HepG2 (cell line): ENCODE results near the gene PSENEN. TPM values are rescaled to one million over a fixed set of nuclear protein-coding genes. Genes with fewer than 3 reads are reported as not detected.

Experiments used
- ATF6 ChIP-seq: sonication (generic); formaldehyde crosslinking; conservative IDR thresholded peaks from 2 replicates; pipeline ENCODE4 v1.4.0; 2020; ENCODE audit warnings: missing genetic modification reagents
- CHD2 ChIP-seq: IDR thresholded peaks from 2 replicates; pipeline ENCODE4 v1.6.1; 2011; ENCODE audit warnings: low read depth, low read length, improper control_type of control experiment
- FOXJ3 ChIP-seq: sonication (generic); formaldehyde crosslinking; IDR thresholded peaks from 2 replicates; pipeline ENCODE4 v1.4.0; 2020; ENCODE audit warnings: missing genetic modification reagents, mild to moderate bottlenecking, borderline replicate concordance
- HDAC1 ChIP-seq: sonication (generic); formaldehyde crosslinking; IDR thresholded peaks from 2 replicates; pipeline ENCODE4 v1.5.1; 2020; ENCODE audit warnings: mild to moderate bottlenecking, missing genetic modification reagents
- MIER3 ChIP-seq: IDR thresholded peaks from 2 replicates; pipeline ENCODE4 v1.6.1; 2016; ENCODE audit warnings: missing compliant biosample characterization, borderline replicate concordance
- MNT ChIP-seq: fragments of 450-650 bp; IDR thresholded peaks from 2 replicates; pipeline ENCODE4 v1.6.1; 2016
- MTERF4 ChIP-seq: sonication (generic); formaldehyde crosslinking; IDR thresholded peaks from 2 replicates; pipeline ENCODE4 v1.8.0; 2023; ENCODE audit warnings: mild to moderate bottlenecking, missing genetic modification reagents
- MXD1 ChIP-seq: sonication (generic); formaldehyde crosslinking; IDR thresholded peaks from 2 replicates; pipeline ENCODE4 v1.4.0; 2020; ENCODE audit warnings: mild to moderate bottlenecking, missing genetic modification reagents
- NCOA2 ChIP-seq: sonication (generic); formaldehyde crosslinking; IDR thresholded peaks from 2 replicates; pipeline ENCODE4 v1.8.0; 2022; ENCODE audit warnings: inconsistent platforms
- NFYC ChIP-seq: IDR thresholded peaks from 2 replicates; pipeline ENCODE4 v1.6.1; 2016; ENCODE audit warnings: missing genetic modification reagents, missing compliant biosample characterization
- PRMT3 ChIP-seq: sonication (generic); formaldehyde crosslinking; IDR thresholded peaks from 2 replicates; pipeline ENCODE4 v1.8.1; 2022; ENCODE audit warnings: low read depth, mild to moderate bottlenecking, moderate library complexity, missing genetic modification reagents, borderline replicate concordance
- SMARCC2 ChIP-seq: fragments of 450-650 bp; IDR thresholded peaks from 2 replicates; pipeline ENCODE4 v1.6.1; 2017; ENCODE audit warnings: antibody characterized with exemption, mild to moderate bottlenecking
- TFAP4 ChIP-seq: sonication (generic); IDR thresholded peaks from 2 replicates; pipeline ENCODE4 v1.6.1; 2016; ENCODE audit warnings: low read depth, borderline replicate concordance
- USF2 ChIP-seq, 2 experiments: sonication (generic) in 1 of 2; formaldehyde crosslinking in 1 of 2; IDR thresholded peaks; 2 replicates each; pipeline versions ENCODE4 v1.5.1 to v1.6.1; 2011 to 2020; ENCODE audit warnings: borderline replicate concordance in 1 of 2, low read depth in 1 of 2, low read length in 1 of 2, mild to moderate bottlenecking in 1 of 2, missing genetic modification reagents in 1 of 2, moderate library complexity in 1 of 2
- ZFP62 ChIP-seq: sonication (generic); formaldehyde crosslinking; IDR thresholded peaks from 2 replicates; pipeline ENCODE4 v1.4.0; 2020; ENCODE audit warnings: missing genetic modification reagents
- ZNF235 ChIP-seq: sonication (generic); formaldehyde crosslinking; IDR thresholded peaks from 2 replicates; pipeline ENCODE4 v1.8.1; 2023; ENCODE audit warnings: mild to moderate bottlenecking, missing genetic modification reagents, borderline replicate concordance
- ZNF468 ChIP-seq: sonication (generic); formaldehyde crosslinking; IDR thresholded peaks from 2 replicates; pipeline ENCODE4 v1.8.0; 2022; ENCODE audit warnings: mild to moderate bottlenecking, moderate library complexity, missing genetic modification reagents
- ZNF747 ChIP-seq: sonication (generic); formaldehyde crosslinking; IDR thresholded peaks from 2 replicates; pipeline ENCODE4 v1.8.1; 2023; ENCODE audit warnings: missing genetic modification reagents, mild to moderate bottlenecking, borderline replicate concordance
- polyA plus RNA-seq, 8 experiments: library from polyadenylated mRNA; depleted of rRNA in 3 of 8; stranded (reverse) in 7 of 8; unstranded in 1 of 8; fragments of >200 nt; fragmentation: Illumina TruSeq in 4 of 8; extraction: Trizol in 4 of 8; gene quantifications; 2 replicates each; pipeline versions ENCODE4 v1.2.1 to v1.2.3, GENCODE V29; 2011 to 2016; ENCODE audit warnings: low read depth in 4 of 8, missing spikeins in 1 of 8, mixed read lengths in 1 of 8; ENCODE audit not compliant: insufficient read depth in 1 of 8
- total RNA-seq, 5 experiments: library from RNA; depleted of rRNA; stranded (reverse); fragments of >200 nt; fragmentation: Illumina TruSeq; extraction: Trizol; gene quantifications; 2 replicates each; pipeline ENCODE4 v1.2.3, GENCODE V29; 2016; ENCODE audit warnings: low read depth in 1 of 5

Gene PSENEN
- total and polyA plus RNA-seq, 2 of the 13 experiments (the other 11 are each of a cell fraction or from before 2014, with no cell fraction given), result 16.9 to 34.2 TPM

GRCh38 chr19:35744430-35745327 lies 772 bp upstream of the PSENEN start (continued):
- peak; percentile 8; the same call in 1 of the 2 replicates for TF ChIP-seq MNT
- TF ChIP-seq MIER3 (CRISPR knock-in tag), result no peak
- TF ChIP-seq USF2 (IDR thresholded peaks at IDR 0.05; ENCODE audit: low read depth, low read length), result no peak
- TF ChIP-seq USF2 (CRISPR knock-in tag; IDR thresholded peaks at IDR 0.05; ENCODE audit: borderline replicate concordance), result no peak
- 0 out of 2 replicates have a peak, but pooled peaks have one; percentile 7 for TF ChIP-seq NCOA2
- TF ChIP-seq CHD2, result no peak
- peak; percentile 63 for TF ChIP-seq NFYC (CRISPR knock-in tag)
- 0 out of 2 replicates have a peak, but pooled peaks have one; percentile 16 for TF ChIP-seq MTERF4
- no peak for TF ChIP-seq ATF6 (CRISPR knock-in tag)
- no peak for TF ChIP-seq ZNF468 (CRISPR knock-in tag)
- TF ChIP-seq ZFP62 (CRISPR knock-in tag), result no peak
- TF ChIP-seq FOXJ3 (CRISPR knock-in tag), result no peak
- TF ChIP-seq PRMT3 (CRISPR knock-in tag), result no peak
- 0 out of 2 replicates have a peak, but pooled peaks have one; percentile 36 for TF ChIP-seq MXD1 (CRISPR knock-in tag)
- TF ChIP-seq SMARCC2, result no peak
- no peak for TF ChIP-seq ZNF235 (CRISPR knock-in tag)
- TF ChIP-seq TFAP4, result peak; percentile 9; the same call in 1 of the 2 replicates
- TF ChIP-seq HDAC1, result peak; percentile 48
- TF ChIP-seq ZNF747 (CRISPR knock-in tag), result no peak
